NCI-H526 treated with DMSO at 0.1 percent for 48 hours (cell line): Measurements from ENCODE around the gene HDAC5.
"Not testable (repeated sequence)": the region's sequence is repeated elsewhere in the genome, so short reads cannot be mapped to it uniquely, and the experiment has no call there.

Experiments used
- DNase-seq: peaks from one replicate; lab custom pipeline; 2025; lab: John Stamatoyannopoulos, UW

Gene HDAC5

GRCh38 chr17:44133918-44134476 lies 10.6 kb upstream of the HDAC5 start:
- DNase-seq = no peak

- no peak for DNase-seq
Observed at GRCh38 chr17:44132275-44132821, 8.9 kb upstream of the HDAC5 start.

GRCh38 chr17:44131372-44131771 lies 7.9 kb upstream of the HDAC5 start:
- DNase-seq = not testable (repeated sequence)

GRCh38 chr17:44130693-44131349 lies 7.4 kb upstream of the HDAC5 start:
- DNase-seq = no peak

- DNase-seq = no peak
Observed at GRCh38 chr17:44128383-44128782, 4.9 kb upstream of the HDAC5 start.

- DNase-seq = no peak
Observed at GRCh38 chr17:44124118-44124438, 637 bp upstream of the HDAC5 start.

- no peak for DNase-seq
Observed at GRCh38 chr17:44122816-44123355, 555 bp downstream of the HDAC5 start.

GRCh38 chr17:44121997-44122815 lies 1.2 kb downstream of the HDAC5 start:
- no peak for DNase-seq

- DNase-seq = no peak
Observed at GRCh38 chr17:44120851-44121605, 2.4 kb downstream of the HDAC5 start.

- not testable (repeated sequence) for DNase-seq
Observed at GRCh38 chr17:44120281-44120680, 3.2 kb downstream of the HDAC5 start.

- DNase-seq = no peak
Observed at GRCh38 chr17:44119798-44120197, 3.6 kb downstream of the HDAC5 start.

- DNase-seq = no peak
Observed at GRCh38 chr17:44119062-44119461, 4.4 kb downstream of the HDAC5 start.

GRCh38 chr17:44118427-44119050 lies 4.9 kb downstream of the HDAC5 start:
- no peak for DNase-seq

GRCh38 chr17:44117351-44117750 lies 6.1 kb downstream of the HDAC5 start:
- DNase-seq = no peak

GRCh38 chr17:44115585-44116415 lies 7.6 kb downstream of the HDAC5 start:
- no peak for DNase-seq

- no peak for DNase-seq
Observed at GRCh38 chr17:44113868-44114840, 9.3 kb downstream of the HDAC5 start.

- DNase-seq = no peak
Observed at GRCh38 chr17:44113382-44113781, 10.1 kb downstream of the HDAC5 start.

- no peak for DNase-seq
Observed at GRCh38 chr17:44112284-44113280, 10.9 kb downstream of the HDAC5 start.
